HAP-1 (cell line): ENCODE results near the gene VAV3.

Experiments used
- DNase-seq, 2 experiments: peaks; one replicate each; pipeline ENCODE4 v3.0.0-alpha.2; 2016 to 2020; ENCODE audit warnings: low spot score in 2 of 2
- H3K27me3 ChIP-seq: fragments of 250-450 bp; sonication (Bioruptor Pico); 2 replicates; pipeline ENCODE4 v1.5.1; 2020; ENCODE audit warnings: low read depth, mild to moderate bottlenecking, moderate library complexity
- H3K36me3 ChIP-seq: fragments of 250-450 bp; sonication (Bioruptor Pico); replicated peaks from 2 replicates; pipeline ENCODE4 v1.5.1; 2020; ENCODE audit warnings: mild to moderate bottlenecking
- H3K4me1 ChIP-seq: fragments of 250-450 bp; sonication (Bioruptor Pico); 2 replicates; pipeline ENCODE4 v1.5.1; 2020; ENCODE audit warnings: mild to moderate bottlenecking
- H3K4me3 ChIP-seq: fragments of 250-450 bp; sonication (Bioruptor Pico); 2 replicates; pipeline ENCODE4 v1.5.1; 2020; ENCODE audit warnings: mild to moderate bottlenecking, moderate library complexity
- H3K9me3 ChIP-seq: fragments of 250-450 bp; sonication (Bioruptor Pico); 2 replicates; pipeline ENCODE4 v1.5.1; 2020; ENCODE audit warnings: mild to moderate bottlenecking, moderate library complexity
- in situ Hi-C: fragments of 300-500 bp; cut with MboI; formaldehyde crosslinking; loops from 3 replicates; pipeline ENCODE4 v1.14.3; 2020; ENCODE audit warnings: low sequenced_read_pairs, inconsistent platforms, mixed read lengths

VAV3 gene

GRCh38 chr1:107550358-107550757 lies 414.6 kb downstream of the VAV3 start:
- in situ Hi-C loops, result no loop called here
- Histone ChIP-seq H3K27me3 (no peaks in the 10 kb centered on the region), H3K4me3 (no peak overlapping the region), H3K36me3 (no peaks in the 10 kb centered on the region), H3K4me1 (no peaks in the 10 kb centered on the region), H3K9me3 (no peaks in the 10 kb centered on the region)
- DNase-seq, result no peak

DNA sequence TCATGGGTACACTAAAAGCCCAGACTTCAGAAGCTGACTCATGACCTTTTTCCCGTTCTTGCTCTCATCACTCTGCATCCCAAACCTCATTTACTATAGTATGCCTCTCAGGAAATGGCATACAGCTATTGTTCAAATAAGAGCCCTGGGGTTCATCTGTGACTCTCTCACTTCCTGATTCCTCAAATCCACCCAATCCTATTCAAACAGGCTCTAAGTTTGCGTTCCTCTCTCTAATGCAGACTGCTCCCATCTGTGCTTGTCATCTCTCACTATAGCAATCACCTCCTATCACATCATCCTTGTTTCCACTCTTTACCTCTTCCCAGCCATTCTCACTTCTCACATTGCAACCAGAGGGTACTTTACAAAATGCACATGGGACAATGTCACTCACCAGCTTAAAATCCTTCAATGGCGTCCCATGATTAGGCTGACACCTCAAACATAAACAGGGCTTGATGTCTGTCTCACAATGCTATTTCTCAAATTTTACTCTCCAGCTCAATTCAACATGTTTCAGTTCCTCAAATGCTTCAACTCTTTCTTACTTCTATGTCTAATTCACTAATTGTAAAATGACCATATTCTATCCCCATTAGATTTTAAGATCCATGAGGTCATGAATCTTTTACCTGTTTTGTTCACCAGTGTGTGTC lies 415.7 kb downstream of the VAV3 start:
- in situ Hi-C loops, result no loop called here
- H3K4me3 ChIP-seq, result no peak overlapping the region
- H3K9me3 ChIP-seq, result no peaks in the 10 kb centered on the region
- H3K4me1 ChIP-seq, result no peaks in the 10 kb centered on the region
- H3K36me3 ChIP-seq, result no peaks in the 10 kb centered on the region
- H3K27me3 ChIP-seq, result no peaks in the 10 kb centered on the region
- no peak for DNase-seq

DNA sequence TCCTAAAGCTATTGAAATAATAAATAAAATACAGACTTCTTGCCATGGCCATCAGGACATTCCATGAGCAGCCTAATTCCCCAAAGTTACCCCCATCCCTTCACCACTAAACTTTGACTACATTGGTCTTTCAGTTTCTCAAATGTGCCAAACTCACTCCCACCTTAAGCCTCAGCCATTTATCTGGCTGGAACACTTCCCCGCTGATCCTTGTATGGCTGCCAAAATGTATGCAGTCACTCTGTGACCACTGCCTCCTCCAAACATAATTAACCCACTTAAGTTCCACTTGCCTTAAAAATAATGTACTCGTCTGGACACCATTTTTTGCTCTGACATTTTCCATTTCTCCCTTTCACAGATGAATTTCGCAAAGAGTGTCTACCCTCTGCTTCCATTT lies 416.7 kb downstream of the VAV3 start:
- Histone ChIP-seq H3K4me1 (no peaks in the 10 kb centered on the region), H3K9me3 (no peaks in the 10 kb centered on the region), H3K4me3 (no peak overlapping the region), H3K27me3 (no peaks in the 10 kb centered on the region), H3K36me3 (no peaks in the 10 kb centered on the region)
- no peak for DNase-seq
- in situ Hi-C loops, result no loop called here

DNA sequence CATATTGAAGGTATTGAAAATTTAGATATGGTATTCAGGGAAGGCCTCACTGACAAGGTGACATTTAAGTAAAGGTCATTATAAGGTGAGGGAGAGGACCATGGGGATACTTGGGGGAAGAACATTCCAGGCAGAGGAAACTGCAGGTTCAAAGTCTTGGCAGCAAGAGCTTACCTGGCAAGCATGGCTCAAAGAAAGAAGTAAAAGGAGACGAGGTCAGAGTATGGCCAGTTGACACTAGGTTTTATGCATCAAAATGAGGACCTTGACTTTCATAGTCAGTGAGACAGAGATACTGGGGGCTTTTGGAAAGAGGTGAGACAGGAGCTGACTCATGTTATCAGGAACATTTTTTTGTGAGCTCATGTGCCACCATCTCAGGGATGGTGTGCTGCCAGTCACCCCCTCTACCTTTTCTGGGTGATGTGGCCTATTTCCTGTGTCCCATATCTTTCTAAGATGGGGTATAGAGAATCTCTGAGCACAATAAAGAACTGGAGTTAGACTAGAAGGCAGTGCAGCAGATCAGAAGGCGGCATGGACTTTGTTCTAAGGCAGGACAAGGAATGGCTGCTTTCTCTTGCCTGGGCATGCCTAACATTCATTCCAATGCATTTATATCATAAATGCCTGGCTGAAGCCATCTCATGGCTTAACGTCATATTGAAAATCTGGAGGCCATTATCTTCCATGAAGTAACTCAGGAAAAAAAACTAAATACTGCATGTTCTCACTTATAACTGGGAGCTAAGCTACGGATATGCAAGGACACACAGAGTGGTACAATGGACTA lies 417.4 kb downstream of the VAV3 start:
- no peaks in the 10 kb centered on the region for H3K36me3 ChIP-seq
- H3K27me3 ChIP-seq, result no peaks in the 10 kb centered on the region
- no peaks in the 10 kb centered on the region for H3K4me1 ChIP-seq
- in situ Hi-C loops, result no loop called here
- H3K4me3 ChIP-seq, result no peak overlapping the region
- H3K9me3 ChIP-seq, result no peaks in the 10 kb centered on the region
- no peak for DNase-seq

DNA sequence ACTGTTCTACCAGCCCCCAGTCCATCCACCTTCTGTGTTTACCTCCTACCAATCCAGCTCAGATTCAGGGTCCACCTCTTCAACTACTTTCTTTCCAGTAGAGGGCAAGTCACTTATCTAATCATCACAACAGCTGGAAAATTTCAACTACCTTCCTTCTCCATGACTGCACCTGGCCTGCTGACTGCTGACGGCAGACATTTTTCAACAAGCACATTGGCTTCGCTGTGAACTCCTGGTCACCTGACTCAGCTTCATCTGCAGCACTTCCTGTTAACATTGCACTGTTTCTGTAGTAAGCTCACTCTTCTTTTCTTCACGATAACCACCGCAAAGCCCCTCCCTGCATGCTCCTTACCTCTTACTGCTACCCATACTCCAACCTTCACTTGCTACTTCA lies 418.4 kb downstream of the VAV3 start:
- H3K9me3 ChIP-seq, result no peaks in the 10 kb centered on the region
- DNase-seq, result no peak
- H3K4me3 ChIP-seq, result no peak overlapping the region
- H3K4me1 ChIP-seq, result no peaks in the 10 kb centered on the region
- H3K27me3 ChIP-seq, result no peaks in the 10 kb centered on the region
- in situ Hi-C loops, result no loop called here
- H3K36me3 ChIP-seq, result no peaks in the 10 kb centered on the region

DNA sequence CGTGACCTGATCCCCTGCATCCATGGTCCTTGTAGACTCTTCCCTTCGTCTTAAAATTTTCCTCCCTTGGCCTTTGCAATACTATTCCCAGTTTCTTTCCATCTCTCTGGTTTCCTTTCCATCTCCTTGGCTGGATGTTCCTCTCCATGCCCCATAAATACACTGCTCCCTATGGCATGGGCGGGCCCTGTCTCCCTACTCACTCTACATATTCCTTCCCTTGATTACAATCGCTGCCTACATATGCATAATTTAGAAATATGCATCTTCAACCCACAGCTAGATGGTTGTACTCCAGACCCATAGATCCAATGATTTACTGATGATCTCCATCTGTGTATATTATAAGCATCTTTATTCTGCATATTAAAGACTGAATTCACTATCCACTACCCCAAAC lies 419.1 kb downstream of the VAV3 start:
- no peaks in the 10 kb centered on the region for H3K4me1 ChIP-seq
- no peak overlapping the region for H3K4me3 ChIP-seq
- H3K9me3 ChIP-seq, result no peaks in the 10 kb centered on the region
- H3K27me3 ChIP-seq, result no peaks in the 10 kb centered on the region
- H3K36me3 ChIP-seq, result no peaks in the 10 kb centered on the region
- in situ Hi-C loops, result no loop called here
- DNase-seq, result no peak

GRCh38 chr1:107545056-107545577 lies 419.9 kb downstream of the VAV3 start:
- no peaks in the 10 kb centered on the region for H3K27me3 ChIP-seq
- in situ Hi-C loops, result no loop called here
- H3K9me3 ChIP-seq, result no peaks in the 10 kb centered on the region
- H3K4me1 ChIP-seq, result no peaks in the 10 kb centered on the region
- no peak overlapping the region for H3K4me3 ChIP-seq
- H3K36me3 ChIP-seq, result no peaks in the 10 kb centered on the region
- no peak for DNase-seq

- H3K36me3 ChIP-seq, result no peaks in the 10 kb centered on the region
- in situ Hi-C loops, result no loop called here
- no peak overlapping the region for H3K4me3 ChIP-seq
- no peaks in the 10 kb centered on the region for H3K9me3 ChIP-seq
- no peaks in the 10 kb centered on the region for H3K27me3 ChIP-seq
- no peaks in the 10 kb centered on the region for H3K4me1 ChIP-seq
- DNase-seq, result no peak
Observed at GRCh38 chr1:107544285-107544684, 420.7 kb downstream of the VAV3 start.

- in situ Hi-C loops, result no loop called here
- Histone ChIP-seq H3K36me3 (no peaks in the 10 kb centered on the region), H3K4me1 (no peaks in the 10 kb centered on the region), H3K27me3 (no peaks in the 10 kb centered on the region), H3K9me3 (no peaks in the 10 kb centered on the region), H3K4me3 (no peak overlapping the region)
- DNase-seq, result no peak
Observed at GRCh38 chr1:107541412-107541811, 423.6 kb downstream of the VAV3 start.

GRCh38 chr1:107538502-107538901 lies 426.5 kb downstream of the VAV3 start:
- no peaks in the 10 kb centered on the region for H3K4me1 ChIP-seq
- H3K27me3 ChIP-seq, result no peaks in the 10 kb centered on the region
- no peaks in the 10 kb centered on the region for H3K9me3 ChIP-seq
- no peak for DNase-seq
- no peaks in the 10 kb centered on the region for H3K36me3 ChIP-seq
- no peak overlapping the region for H3K4me3 ChIP-seq
- in situ Hi-C loops, result no loop called here

DNA sequence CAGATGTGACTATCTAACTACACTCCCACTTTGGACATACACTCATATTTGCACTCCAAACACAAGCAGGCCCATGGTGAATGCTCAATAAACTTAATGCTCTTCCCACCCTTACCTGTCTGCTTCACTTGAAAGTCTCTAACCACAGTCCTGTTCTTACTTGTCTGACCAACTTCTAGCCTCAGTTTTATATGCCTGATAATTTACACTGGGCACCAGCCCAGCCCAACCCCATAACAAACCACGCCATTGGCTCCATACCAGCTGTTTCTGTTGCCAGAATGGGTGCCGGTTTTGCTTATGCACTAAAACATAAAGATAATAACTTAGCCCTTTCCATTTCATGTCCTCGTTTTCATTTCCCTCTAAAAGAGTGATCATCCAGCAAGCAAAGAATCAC lies 428.7 kb downstream of the VAV3 start:
- Histone ChIP-seq H3K9me3 (no peaks in the 10 kb centered on the region), H3K27me3 (no peaks in the 10 kb centered on the region), H3K4me1 (no peaks in the 10 kb centered on the region), H3K36me3 (no peaks in the 10 kb centered on the region), H3K4me3 (no peak overlapping the region)
- in situ Hi-C loops, result no loop called here
- no peak for DNase-seq

DNA sequence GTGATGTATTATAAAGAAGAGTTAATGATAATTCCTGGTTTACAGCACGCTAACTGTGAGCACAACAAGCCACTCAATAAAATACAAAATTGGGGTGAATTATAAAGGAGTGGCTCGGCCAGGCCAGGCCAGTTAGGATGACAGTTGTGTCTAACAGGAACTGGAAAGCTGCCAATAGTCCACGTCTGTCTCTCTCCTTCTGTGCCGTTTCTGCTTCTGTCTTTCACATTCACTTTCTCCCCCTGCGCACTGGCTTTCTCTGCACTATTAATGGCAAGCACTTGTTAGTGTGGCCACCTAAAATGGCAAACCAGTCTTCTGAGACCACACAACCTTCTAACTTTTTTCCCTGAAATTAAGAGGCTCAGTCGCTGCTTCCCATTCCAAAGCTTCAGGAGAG lies 429.9 kb downstream of the VAV3 start:
- Histone ChIP-seq H3K27me3 (no peaks in the 10 kb centered on the region), H3K36me3 (no peaks in the 10 kb centered on the region), H3K4me3 (no peak overlapping the region), H3K9me3 (no peaks in the 10 kb centered on the region), H3K4me1 (no peaks in the 10 kb centered on the region)
- DNase-seq, result no peak
- in situ Hi-C loops, result no loop called here

GRCh38 chr1:107534632-107535031 lies 430.3 kb downstream of the VAV3 start:
- DNase-seq, result no peak
- Histone ChIP-seq H3K4me1 (no peaks in the 10 kb centered on the region), H3K27me3 (no peaks in the 10 kb centered on the region), H3K9me3 (no peaks in the 10 kb centered on the region), H3K4me3 (no peak overlapping the region), H3K36me3 (no peaks in the 10 kb centered on the region)
- in situ Hi-C loops, result no loop called here

GRCh38 chr1:107533436-107533835 lies 431.5 kb downstream of the VAV3 start:
- DNase-seq, result no peak
- Histone ChIP-seq H3K9me3 (no peaks in the 10 kb centered on the region), H3K27me3 (no peaks in the 10 kb centered on the region), H3K4me1 (no peaks in the 10 kb centered on the region), H3K36me3 (no peaks in the 10 kb centered on the region), H3K4me3 (no peak overlapping the region)
- in situ Hi-C loops, result no loop called here
